Type B pancreatic cell (in vitro differentiated cells): ENCODE results near the gene TSPOAP1. TPM values are rescaled to one million over a fixed set of nuclear protein-coding genes. Genes with fewer than 3 reads are reported as not detected.

Experiments
- DNase-seq: peaks from one replicate; pipeline ENCODE4 v3.0.0; 2021; ENCODE audit warnings: mixed read lengths; ENCODE audit not compliant: unreplicated experiment; ENCODE audit errors: extremely low spot score
- H3K27ac Mint-ChIP-seq: 2 replicates; pipeline ENCODE4 v1.8.0; 2021; ENCODE audit warnings: mild to moderate bottlenecking, mixed read lengths
- H3K27me3 Mint-ChIP-seq: 2 replicates; pipeline ENCODE4 v1.8.0; 2021; ENCODE audit warnings: mixed read lengths
- H3K36me3 Mint-ChIP-seq: 2 replicates; pipeline ENCODE4 v1.8.0; 2021; ENCODE audit warnings: mixed read lengths
- H3K4me1 Mint-ChIP-seq: one replicate; pipeline ENCODE4 v1.8.0; 2021; ENCODE audit warnings: mixed read lengths; ENCODE audit not compliant: unreplicated experiment
- H3K4me3 Mint-ChIP-seq: 2 replicates; pipeline ENCODE4 v1.8.0; 2021; ENCODE audit warnings: mild to moderate bottlenecking, mixed read lengths
- H3K9me3 Mint-ChIP-seq: 2 replicates; pipeline ENCODE4 v1.8.0; 2021; ENCODE audit warnings: mixed read lengths
- CTCF ChIP-seq: fragments of 200-600 bp; sonication (generic); conservative IDR thresholded peaks from 2 replicates; pipeline ENCODE4 v1.5.0; 2021; ENCODE audit warnings: antibody characterized with exemption, mild to moderate bottlenecking
- total RNA-seq: library from RNA; stranded (reverse); gene quantifications from 2 replicates; pipeline ENCODE4 v1.2.1, GENCODE V29; 2021; ENCODE audit warnings: low replicate concordance

Gene TSPOAP1
- total RNA-seq, 1 donor from 2014 or later, result 18.4 TPM

DNA sequence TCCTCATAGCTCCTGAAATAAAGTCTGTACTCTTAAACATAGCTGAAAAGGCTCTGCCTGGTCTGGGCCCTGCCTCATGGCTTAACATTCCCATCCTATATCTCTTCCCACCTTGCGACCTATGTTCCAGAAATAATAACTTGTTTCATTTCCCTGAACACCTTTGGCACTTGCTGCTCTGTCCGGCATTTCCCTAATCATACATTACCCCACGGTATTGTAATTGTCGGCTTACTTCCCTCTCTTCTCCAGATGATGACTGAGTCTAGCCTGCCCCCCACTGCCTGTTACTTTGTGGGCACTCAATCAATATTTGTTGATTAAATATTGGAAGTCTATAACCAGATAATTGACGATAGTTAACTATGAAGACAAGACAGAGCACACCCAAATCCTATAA lies 46.7 kb upstream of the TSPOAP1 start:
- Mint-ChIP-seq H3K4me1 (peaks cover 26% of the 10 kb centered on the region), H3K36me3 (peaks cover 4% of the 10 kb centered on the region), H3K27ac (peak overlapping the region; percentile 12), H3K27me3 (no peaks in the 10 kb centered on the region), H3K9me3 (no peaks in the 10 kb centered on the region), H3K4me3 (no peak overlapping the region)
- no peak for DNase-seq
- TF ChIP-seq CTCF, result no peak

- no peak for TF ChIP-seq CTCF
- H3K4me3 Mint-ChIP-seq, result no peak overlapping the region
- H3K4me1 Mint-ChIP-seq, result peaks cover 26% of the 10 kb centered on the region
- no peaks in the 10 kb centered on the region for H3K27me3 Mint-ChIP-seq
- no peak overlapping the region for H3K27ac Mint-ChIP-seq
- H3K9me3 Mint-ChIP-seq, result no peaks in the 10 kb centered on the region
- DNase-seq, result no peak
- peaks cover 11% of the 10 kb centered on the region for H3K36me3 Mint-ChIP-seq
Observed at GRCh38 chr17:58373923-58374322, 45.3 kb upstream of the TSPOAP1 start.

DNA sequence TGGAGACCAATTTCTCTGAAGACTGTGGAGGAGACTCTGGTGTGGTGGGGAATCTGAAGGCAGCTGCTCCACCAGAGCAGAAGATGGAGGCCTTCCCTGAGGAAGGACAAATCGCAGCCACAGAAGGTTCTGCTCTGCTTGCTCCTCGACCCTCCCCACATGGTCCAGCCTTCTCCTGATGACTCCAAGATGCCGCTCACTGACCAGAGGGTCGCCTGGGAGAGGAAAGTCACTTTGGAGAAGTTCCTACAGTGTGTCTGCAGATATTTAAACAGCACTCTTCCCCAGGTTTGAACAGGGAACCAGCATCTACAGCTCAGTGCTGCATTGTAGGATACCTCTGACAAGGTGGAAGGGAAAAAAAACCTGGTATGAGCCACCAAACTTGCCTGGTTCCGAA lies 44.4 kb upstream of the TSPOAP1 start:
- DNase-seq, result no peak
- Mint-ChIP-seq H3K36me3 (peaks cover 11% of the 10 kb centered on the region), H3K4me3 (no peak overlapping the region), H3K27me3 (no peaks in the 10 kb centered on the region), H3K27ac (peak overlapping the region; percentile 4), H3K9me3 (no peaks in the 10 kb centered on the region), H3K4me1 (peaks cover 26% of the 10 kb centered on the region)
- no peak for TF ChIP-seq CTCF

- Mint-ChIP-seq H3K27me3 (no peaks in the 10 kb centered on the region), H3K4me1 (peaks cover 15% of the 10 kb centered on the region), H3K36me3 (peaks cover 7% of the 10 kb centered on the region), H3K27ac (no peak overlapping the region), H3K4me3 (no peak overlapping the region), H3K9me3 (no peaks in the 10 kb centered on the region)
- DNase-seq, result no peak
- no peak for TF ChIP-seq CTCF
Observed at GRCh38 chr17:58371300-58371950, 42.8 kb upstream of the TSPOAP1 start.

DNA sequence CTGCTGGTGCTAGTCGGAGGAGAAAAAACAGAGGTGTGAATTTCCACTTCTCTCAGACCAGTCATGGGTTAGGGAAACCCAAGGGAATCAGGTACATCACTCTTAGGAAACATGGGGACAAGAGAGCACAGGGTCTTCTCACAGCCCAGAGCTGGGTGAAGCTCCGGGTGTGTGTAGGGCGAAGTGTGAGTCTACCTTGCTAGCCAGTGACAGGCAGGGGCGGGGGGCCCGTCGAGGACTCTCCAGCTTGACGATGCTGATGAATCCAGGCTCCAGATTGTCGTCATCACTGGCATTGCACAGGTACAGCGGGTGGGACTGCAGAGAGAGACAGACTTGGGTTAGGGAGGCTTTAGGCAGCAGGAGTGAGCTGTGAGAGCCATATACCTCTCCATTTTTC lies 42.1 kb upstream of the TSPOAP1 start:
- Mint-ChIP-seq H3K36me3 (peaks cover 7% of the 10 kb centered on the region), H3K4me1 (peaks cover 13% of the 10 kb centered on the region), H3K27ac (no peak overlapping the region), H3K4me3 (no peak overlapping the region), H3K27me3 (no peaks in the 10 kb centered on the region), H3K9me3 (no peaks in the 10 kb centered on the region)
- no peak for TF ChIP-seq CTCF
- no peak for DNase-seq

DNA sequence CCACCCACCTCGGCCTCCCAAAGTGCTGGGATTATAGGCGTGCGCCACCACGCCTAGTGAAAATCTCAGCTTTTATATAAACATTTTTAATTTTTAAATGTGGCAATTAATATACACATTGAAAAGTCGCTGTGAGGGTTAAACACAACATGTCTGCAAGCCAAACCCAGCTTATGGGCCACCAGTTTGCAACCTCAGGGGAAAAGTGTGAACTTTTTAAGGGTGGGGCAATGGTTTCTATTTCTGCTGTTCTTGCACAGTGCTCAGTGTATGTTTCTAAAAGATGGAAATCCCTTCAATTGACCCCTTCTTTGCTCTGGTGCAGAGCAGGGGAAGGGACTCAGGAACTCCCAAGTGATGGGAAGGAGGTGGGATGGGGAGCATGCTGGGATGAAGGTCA lies 41.7 kb upstream of the TSPOAP1 start:
- Mint-ChIP-seq H3K36me3 (peaks cover 7% of the 10 kb centered on the region), H3K27me3 (no peaks in the 10 kb centered on the region), H3K4me1 (peaks cover 11% of the 10 kb centered on the region), H3K4me3 (no peak overlapping the region), H3K27ac (no peak overlapping the region), H3K9me3 (no peaks in the 10 kb centered on the region)
- no peak for DNase-seq
- TF ChIP-seq CTCF, result no peak
